AG20443 (cell line): ENCODE results near the gene VHLL.
"Not testable (repeated sequence)": the region's sequence is repeated elsewhere in the genome, so short reads cannot be mapped to it uniquely, and the experiment has no call there.

Experiments used
- DNase-seq: peaks from one replicate; pipeline ENCODE4 v3.0.0; 2012; ENCODE audit warnings: low spot score, mixed read lengths

Gene VHLL

DNA sequence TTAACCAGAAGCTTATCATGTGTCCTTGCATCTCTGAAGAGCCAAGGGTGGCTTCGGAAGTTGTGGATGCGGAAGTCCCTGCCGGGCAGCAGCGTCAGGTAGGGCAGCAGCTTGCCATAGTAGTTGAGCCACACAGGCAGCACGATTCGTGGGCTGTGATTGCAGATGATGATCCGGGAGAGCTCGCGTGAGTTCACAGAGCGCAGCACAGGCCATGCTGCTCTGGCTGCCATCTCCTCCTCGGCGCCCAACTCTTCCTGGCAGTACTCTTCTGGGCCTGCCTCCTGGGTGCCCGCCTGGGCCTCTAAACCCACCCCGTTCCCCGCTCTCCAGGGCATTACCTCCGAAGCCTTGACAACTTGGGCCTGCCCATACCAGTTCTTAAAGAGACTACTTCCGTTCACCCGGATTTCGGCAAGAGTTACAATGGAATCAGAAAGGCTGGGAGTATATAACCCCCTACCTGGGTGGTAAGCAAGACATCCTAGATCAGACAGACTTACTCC is at the start of gene VHLL:
VHLL (minus strand) TSS at position 456 of the 506 bp plus-strand sequence; CDS start at position 338, 118 bp downstream.
- no peak for DNase-seq

DNA sequence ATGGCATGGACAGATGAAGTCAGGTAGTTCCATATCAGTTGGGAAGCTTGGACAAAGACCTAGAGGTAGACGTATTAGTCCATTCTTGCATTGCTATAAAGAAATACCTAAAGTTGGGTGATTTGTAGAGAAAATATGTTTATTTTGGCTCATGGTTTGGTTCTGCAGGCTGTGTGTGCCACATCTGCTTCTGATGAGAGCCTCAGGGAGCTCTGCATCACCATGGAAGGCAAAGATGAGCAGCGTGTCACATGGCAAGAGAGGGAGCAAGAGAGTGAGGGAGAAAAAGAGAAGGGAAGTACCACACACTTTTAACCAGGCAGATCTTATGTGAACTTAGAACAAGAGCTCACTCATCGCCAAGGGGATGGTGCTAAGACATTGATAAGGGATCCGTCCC is 48.2 kb upstream of the VHLL start:
- peak; percentile 74 for DNase-seq

GRCh38 chr1:156346636-156347035 is 47.5 kb upstream of the VHLL start:
- DNase-seq: peak; percentile 82

GRCh38 chr1:156346035-156346434 is 46.9 kb upstream of the VHLL start:
- not testable (repeated sequence) for DNase-seq

- DNase-seq: no peak
These were observed 45.3 kb upstream of the VHLL start for GRCh38 chr1:156344409-156344808.

GRCh38 chr1:156342166-156342955 is 43.3 kb upstream of the VHLL start:
- DNase-seq: no peak

- peak; percentile 100 for DNase-seq
These were observed 39.3 kb upstream of the VHLL start, which contains the start of the genes CCT3 and TSACC for GRCh38 chr1:156338180-156338976. Gene CCT3 (minus strand): TSS chr1:156338292. CDS start chr1:156338184, 108 bp downstream. Gene TSACC (plus strand): TSS chr1:156338526. CDS start chr1:156339758, 1,232 bp downstream.

DNA sequence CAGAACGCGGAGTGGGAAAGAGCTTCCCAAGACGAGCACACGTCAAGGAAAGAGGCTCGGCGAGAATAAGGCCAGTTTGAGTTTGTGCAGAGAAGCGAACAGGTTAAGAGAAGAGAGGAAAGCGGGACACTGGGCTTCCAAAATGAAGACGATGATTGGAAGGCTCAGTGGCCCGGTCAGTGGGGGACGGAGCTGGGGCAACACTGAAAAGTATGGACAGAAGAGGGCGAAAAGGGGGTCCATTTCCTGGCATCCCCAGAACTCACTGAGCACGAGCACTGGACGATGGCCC is 38.7 kb upstream of the VHLL start:
- no peak for DNase-seq

DNA sequence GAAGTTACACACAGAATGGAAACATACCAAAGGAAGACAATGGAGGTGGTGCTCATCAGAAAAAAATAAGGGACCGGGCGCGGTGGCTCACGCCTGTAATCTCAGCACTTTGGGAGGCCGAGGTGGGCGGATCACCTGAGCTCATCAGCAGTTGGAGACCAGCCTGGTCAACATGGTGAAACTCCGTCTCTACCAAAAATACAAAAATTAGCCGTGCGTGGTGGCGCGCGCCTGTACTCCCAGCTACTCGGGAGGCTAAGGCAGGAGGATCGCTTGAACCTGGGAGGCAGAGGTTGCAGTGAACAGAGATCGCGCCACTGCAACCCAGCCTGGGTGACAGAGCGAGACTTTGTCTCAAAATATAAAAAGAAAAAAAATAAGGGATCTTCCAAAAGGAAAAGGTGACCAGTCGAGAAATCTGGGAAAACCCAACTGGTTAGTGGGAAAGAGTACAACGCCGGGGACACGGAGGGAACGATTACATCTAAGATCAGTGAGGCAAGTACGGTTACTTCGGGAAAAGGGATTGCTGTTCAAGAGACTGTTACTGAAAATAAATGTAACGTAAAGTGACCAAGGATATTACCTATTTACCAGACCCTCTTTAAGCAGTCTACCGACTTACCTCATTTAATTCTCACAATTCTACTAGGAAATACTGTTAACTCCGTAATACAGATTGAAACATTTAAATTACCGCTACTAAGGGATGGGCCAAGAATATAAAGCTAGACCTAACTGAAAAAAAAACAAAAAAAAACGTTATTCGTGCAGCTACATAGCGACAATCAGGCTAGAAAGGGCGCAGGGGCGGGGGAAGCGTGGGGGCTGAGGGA is 38.2 kb upstream of the VHLL start:
- peak; percentile 26 for DNase-seq

DNA sequence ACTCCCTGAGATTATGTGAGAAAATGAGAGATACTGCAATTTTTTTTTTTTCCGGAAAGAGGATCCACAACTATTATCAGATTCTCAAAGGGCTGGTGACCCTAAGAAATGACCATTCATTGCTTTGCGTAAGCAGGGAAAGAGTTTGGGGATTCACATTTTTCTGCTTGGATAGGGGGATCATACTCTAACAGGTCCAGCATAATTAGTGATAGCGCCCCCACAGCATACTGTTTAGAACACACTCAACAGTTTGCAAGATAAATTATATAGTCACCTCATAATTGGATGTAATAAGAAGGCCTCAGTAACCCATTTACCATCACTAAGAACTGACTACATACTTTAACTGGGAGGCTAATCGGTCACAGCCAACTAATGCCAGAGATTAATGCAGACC is 37.1 kb upstream of the VHLL start:
- no peak for DNase-seq

DNA sequence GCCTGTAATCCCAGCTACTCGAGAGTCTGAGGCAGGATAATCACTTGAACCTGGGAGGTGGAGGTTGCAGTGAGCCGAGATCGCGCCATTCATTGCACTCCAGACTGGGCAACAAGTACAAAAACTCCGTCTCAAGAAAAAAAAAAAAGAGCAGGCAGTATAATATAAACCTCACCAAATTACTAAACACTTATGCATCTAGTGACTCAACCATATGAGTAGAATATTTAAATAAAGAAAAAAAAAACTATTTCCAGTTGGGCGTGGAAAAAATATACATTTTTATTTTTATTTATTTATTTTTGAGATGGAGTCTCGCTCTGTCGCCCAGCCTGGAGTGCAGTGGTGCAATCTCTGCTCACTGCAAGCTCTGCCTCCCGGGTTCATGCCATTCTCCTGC is 24.1 kb upstream of the VHLL start:
- not testable (repeated sequence) for DNase-seq

- no peak for DNase-seq
These were observed 21.5 kb upstream of the VHLL start for GRCh38 chr1:156320560-156320959.

- DNase-seq: peak; percentile 34
These were observed 20.6 kb upstream of the VHLL start for GRCh38 chr1:156319664-156320063.

- no peak for DNase-seq
These were observed 17.8 kb upstream of the VHLL start for GRCh38 chr1:156316909-156317308.

- DNase-seq: peak; percentile 33
These were observed 11.9 kb upstream of the VHLL start for GRCh38 chr1:156310962-156311361.

DNA sequence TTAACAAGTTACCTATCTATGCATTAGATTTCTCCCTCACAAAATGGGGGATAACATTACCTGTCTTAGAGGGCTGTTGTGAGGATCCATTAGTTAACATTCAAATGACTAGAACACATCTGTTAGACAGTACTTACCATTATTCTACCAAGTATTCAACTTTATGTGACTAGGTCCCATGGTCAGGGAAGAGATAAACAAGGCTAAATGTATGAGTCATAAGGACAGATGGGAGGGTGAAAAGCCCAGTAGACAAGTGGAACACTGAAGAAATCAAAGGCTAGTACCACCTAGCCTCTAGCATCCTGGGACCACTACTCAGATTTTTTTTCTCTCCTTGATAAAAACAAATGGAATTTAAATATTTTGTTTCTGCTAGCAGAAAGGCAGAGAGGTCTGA is 9.0 kb upstream of the VHLL start:
- peak; percentile 39 for DNase-seq

DNA sequence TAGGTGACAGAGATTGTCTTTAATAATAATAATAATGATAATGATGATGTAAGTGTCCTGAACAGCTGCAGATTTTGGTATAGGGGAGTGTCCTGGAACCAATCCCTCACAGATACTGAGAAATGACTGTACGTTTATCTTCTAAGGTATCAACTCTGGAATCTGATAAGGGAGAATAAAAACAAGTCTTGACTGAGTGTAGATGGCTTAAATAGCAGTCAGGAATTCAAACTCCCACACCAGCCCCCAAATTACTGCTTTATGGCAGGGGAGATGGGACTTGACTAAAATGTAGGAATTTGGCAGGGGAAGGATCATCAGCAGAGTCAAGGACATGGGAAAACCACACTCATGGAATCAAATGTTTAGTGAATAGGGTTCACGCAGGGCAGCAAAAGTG is 6.1 kb upstream of the VHLL start:
- DNase-seq: no peak

DNA sequence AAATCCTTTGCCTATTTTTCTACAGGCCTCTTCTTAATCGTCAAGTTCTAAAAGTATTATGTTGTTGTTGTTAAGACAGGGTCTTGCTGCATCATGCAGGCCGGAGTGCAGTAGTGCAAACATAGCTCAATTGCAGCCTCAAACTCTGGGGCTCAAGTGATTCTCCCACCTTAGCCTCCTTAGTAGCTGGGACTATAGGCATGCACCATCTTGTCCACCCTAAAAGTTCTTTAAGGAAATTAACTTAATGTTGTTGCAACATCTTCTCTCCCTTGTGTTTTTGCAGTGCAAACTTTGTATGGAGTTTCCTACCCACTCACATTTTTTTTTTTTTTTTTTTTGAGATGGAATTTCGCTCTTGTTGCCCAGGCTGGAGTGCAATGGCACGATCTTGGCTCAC is 4.1 kb upstream of the VHLL start:
- DNase-seq: no peak

GRCh38 chr1:156295391-156295947 is 3.6 kb downstream of the VHLL start, which contains the start of gene GLMP:
Gene GLMP (minus strand): TSS chr1:156295679. CDS start chr1:156295645, 34 bp downstream.
- DNase-seq: peak; percentile 81

GRCh38 chr1:156293895-156294294 is 5.2 kb downstream of the VHLL start:
- no peak for DNase-seq

- no peak for DNase-seq
These were observed 6.0 kb downstream of the VHLL start for GRCh38 chr1:156293098-156293434.
